ENCODE results near the gene PNPLA7. TPM values are rescaled to one million over a fixed set of nuclear protein-coding genes. Genes with fewer than 3 reads are reported as not detected.

Gene PNPLA7
- total and polyA plus RNA-seq, 11 donors = 0.78 to 10.1 (median 7.6) TPM

DNA sequence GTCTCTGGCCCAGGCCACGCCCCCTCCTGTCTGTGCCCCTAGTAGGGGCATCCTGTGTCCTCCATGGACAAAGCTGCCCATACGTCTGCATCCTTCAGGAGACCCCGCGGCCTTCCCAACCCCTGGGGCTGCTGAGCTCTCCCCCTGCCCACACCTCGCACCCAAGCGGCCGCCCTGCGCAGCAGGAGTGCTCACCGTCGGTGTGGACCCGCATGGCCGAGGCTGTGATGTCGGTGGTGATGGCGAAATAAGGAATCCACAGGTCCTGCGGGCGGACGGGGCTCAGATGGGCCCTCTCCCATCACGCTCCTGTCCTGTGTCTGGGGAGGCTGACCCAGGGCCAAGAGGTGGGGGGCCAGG is 86.3 kb downstream of the PNPLA7 start:
- H3K27ac ChIP-seq = no peak overlapping the region
- H3K27me3 ChIP-seq = peaks cover 0 to 7% (median 0%) of the 10 kb centered on the region in 9 donors
- no peaks in the 10 kb centered on the region for H3K9me3 ChIP-seq
- H3K36me3 ChIP-seq = peaks cover 0 to 4% (median 0%) of the 10 kb centered on the region in 9 donors
- peaks cover 3 to 27% (median 6%) of the 10 kb centered on the region in 12 donors for H3K4me1 ChIP-seq
- no peak for TF ChIP-seq POLR2A (IDR thresholded peaks at IDR 0.05)
- DNase-seq (peak in 2 of 5 donors; percentile 17 to 19), ATAC-seq (no peak)
- WGBS, 4 donors = 92 to 97% (median 96%) methylated on average over 15 to 18 of the region's 18 CpGs
- intact Hi-C loops (cut with DNase I) = loop anchor here in 1 of 10 donors (10.0 kb wide), 1 partner anchor 59 kb away; no protein-coding TSS in a partner anchor
- no peak overlapping the region for H3K4me3 ChIP-seq

DNA sequence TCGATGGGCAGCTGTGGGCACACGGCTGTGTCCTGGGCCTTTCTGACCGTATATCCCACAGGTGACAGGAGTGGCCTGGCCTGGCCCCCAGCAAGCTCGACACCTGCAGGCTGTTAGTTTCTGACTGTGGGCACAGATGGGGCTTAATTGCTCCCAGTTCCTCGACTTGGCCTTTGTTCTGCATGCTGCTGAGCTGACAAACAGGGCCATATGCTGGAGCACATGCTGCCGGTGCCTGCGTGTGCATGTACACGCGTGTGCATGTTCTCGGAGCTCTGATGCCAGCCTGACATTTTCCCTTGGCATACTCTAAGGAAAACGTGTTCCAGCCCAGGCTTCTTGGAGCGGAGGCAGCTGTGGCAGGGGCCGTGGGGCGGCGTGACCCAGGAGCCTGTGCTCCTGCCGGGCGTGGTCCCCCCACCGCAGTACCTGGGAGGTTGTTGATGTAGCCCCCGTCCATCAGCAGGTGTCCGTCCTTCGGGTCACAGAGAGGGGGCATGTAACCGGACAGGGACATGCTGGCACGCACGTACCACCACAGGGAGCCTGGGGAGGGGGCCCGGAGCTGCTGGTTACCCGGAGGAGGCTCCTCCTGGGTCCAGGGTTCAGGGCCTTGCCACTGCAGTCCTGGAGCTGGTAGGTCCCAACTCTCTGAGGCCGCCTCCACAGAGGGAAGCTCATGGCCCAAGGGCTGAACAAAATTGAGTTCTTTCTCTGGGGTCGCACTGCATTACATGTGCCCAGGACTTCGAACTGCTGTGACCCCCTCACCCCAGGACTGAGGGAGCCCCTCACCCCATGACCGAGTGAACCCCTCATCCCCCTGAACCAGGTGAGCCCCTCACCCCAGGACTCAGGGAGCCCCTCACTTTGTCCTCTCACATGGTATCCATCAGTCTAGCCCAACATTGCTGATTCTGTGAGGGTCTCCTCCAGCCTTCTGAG is 86.9 kb downstream of the PNPLA7 start:
- 93 to 95% (median 94%) methylated on average over 17 to 30 of the region's 30 CpGs for WGBS, 4 donors
- peak in 2 of 5 donors; percentile 19 to 55 for DNase-seq
- Histone ChIP-seq H3K36me3 (peaks cover 0 to 4% (median 0%) of the 10 kb centered on the region in 9 donors), H3K27me3 (peaks cover 0 to 7% (median 0%) of the 10 kb centered on the region in 9 donors), H3K4me3 (no peak overlapping the region), H3K4me1 (peaks cover 3 to 32% (median 11%) of the 10 kb centered on the region in 12 donors), H3K9me3 (no peaks in the 10 kb centered on the region), H3K27ac (no peak overlapping the region)
- TF ChIP-seq, protein P1, sequence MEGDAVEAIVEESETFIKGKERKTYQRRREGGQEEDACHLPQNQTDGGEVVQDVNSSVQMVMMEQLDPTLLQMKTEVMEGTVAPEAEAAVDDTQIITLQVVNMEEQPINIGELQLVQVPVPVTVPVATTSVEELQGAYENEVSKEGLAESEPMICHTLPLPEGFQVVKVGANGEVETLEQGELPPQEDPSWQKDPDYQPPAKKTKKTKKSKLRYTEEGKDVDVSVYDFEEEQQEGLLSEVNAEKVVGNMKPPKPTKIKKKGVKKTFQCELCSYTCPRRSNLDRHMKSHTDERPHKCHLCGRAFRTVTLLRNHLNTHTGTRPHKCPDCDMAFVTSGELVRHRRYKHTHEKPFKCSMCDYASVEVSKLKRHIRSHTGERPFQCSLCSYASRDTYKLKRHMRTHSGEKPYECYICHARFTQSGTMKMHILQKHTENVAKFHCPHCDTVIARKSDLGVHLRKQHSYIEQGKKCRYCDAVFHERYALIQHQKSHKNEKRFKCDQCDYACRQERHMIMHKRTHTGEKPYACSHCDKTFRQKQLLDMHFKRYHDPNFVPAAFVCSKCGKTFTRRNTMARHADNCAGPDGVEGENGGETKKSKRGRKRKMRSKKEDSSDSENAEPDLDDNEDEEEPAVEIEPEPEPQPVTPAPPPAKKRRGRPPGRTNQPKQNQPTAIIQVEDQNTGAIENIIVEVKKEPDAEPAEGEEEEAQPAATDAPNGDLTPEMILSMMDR (IDR thresholded peaks at IDR 0.05) = no peak
- TF ChIP-seq POLR2A (IDR thresholded peaks at IDR 0.05) = no peak
- ATAC-seq = no peak
- intact Hi-C loops (cut with DNase I) = loop anchor here in 1 of 10 donors (10.0 kb wide), 1 partner anchor 58 kb away; no protein-coding TSS in a partner anchor

DNA sequence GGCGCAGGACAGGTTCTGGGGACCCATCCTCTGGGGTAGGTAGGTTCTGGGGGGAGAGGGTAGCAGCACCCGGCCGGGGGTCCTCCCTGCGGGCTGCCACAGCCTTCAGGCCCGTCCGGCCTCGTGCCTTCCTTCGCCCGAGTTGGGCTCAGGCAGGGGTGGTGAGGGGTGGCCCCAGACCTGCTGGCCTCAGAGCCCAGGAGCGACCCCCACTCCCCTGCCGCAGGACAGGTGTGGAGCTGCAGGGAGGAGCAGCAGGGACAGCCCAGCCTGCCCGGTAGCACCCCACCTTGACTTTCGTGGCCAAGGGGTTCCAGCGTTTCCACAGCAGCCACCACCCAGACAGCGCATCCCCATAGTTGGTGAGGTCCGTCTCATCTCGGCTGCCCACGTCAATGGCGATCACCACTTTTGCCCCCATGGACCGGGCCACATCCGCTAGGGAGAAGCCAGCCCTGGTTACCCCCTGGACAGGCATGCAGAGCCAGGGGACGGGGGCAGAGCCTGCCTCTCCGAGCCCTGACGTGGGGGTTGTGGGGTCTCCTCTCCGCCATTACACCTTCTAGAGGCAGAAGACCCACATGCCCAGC is 87.7 kb downstream of the PNPLA7 start:
- peak overlapping the region in 1 of 12 donors; percentile 58 for H3K27ac ChIP-seq
- peaks cover 0 to 4% (median 0%) of the 10 kb centered on the region in 9 donors for H3K36me3 ChIP-seq
- intact Hi-C loops (cut with DNase I) = loop anchor here in 1 of 10 donors (10.0 kb wide), 1 partner anchor 58 kb away; no protein-coding TSS in a partner anchor
- H3K4me1 ChIP-seq = peaks cover 3 to 39% (median 14%) of the 10 kb centered on the region in 12 donors
- H3K27me3 ChIP-seq = peaks cover 0 to 7% (median 0%) of the 10 kb centered on the region in 9 donors
- peak overlapping the region in 1 of 12 donors; percentile 43 for H3K4me3 ChIP-seq
- ATAC-seq = no peak
- DNase-seq = peak in 2 of 5 donors; percentile 25 to 61
- TF ChIP-seq, protein P1 (IDR thresholded peaks at IDR 0.05) = no peak
- TF ChIP-seq POLR2A (IDR thresholded peaks at IDR 0.05) = no peak
- 93 to 94% (median 94%) methylated on average over 22 to 25 of the region's 25 CpGs for WGBS, 4 donors
- H3K9me3 ChIP-seq = no peaks in the 10 kb centered on the region

DNA sequence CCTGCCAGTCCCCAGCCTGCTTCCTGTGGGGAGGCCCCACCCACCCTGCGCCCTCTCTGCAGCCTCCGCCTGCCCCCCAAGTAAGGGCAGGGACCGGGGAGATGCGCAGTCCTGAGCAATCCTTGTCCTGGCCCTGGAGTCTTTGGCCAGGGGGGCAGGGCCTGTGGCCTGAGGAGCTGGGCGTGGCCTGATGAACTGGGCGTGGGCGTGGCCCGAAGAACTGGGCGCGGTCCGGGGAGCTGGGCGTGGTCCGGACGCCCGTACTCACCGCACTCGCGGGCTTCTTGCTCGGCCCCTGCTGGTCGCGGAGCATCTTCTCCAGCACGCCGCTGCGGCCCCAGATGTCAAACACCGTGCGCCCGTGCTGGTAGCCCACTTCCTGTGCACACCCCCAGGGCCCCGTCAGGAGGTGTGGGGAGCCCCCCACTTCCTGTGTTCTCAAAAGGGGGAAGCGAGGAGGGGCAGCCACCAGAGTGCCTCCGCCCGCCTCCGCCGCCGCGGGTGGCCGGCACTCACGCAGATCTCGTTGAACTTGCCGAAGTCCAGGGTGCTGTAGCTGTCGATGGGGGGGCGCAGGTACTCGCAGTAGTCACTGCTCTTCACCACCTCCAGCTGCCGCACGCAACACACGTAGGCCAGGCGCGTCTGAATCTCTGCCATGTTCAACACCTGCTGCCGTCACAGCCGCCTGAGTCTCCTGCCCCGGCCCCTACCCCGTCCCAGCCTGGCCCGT is 88.4 kb downstream of the PNPLA7 start:
- Histone ChIP-seq H3K27ac (peak overlapping the region in 1 of 12 donors; percentile 58), H3K4me3 (peak overlapping the region in 1 of 12 donors; percentile 43), H3K9me3 (no peaks in the 10 kb centered on the region), H3K4me1 (peaks cover 3 to 39% (median 14%) of the 10 kb centered on the region in 12 donors), H3K27me3 (peaks cover 0 to 7% (median 0%) of the 10 kb centered on the region in 9 donors), H3K36me3 (peaks cover 0 to 7% (median 3%) of the 10 kb centered on the region in 9 donors)
- 45 to 82% (median 52%) methylated on average over 30 to 52 of the region's 52 CpGs for WGBS, 4 donors
- intact Hi-C loops (cut with DNase I) = loop anchor here in 1 of 10 donors (10.0 kb wide), 1 partner anchor 57 kb away; no protein-coding TSS in a partner anchor
- ATAC-seq (peak in 1 of 4 donors; percentile 5), DNase-seq (peak in 3 of 5 donors; percentile 47 to 85 (median 52))
- TF ChIP-seq POLR2A (IDR thresholded peaks at IDR 0.05) = no peak
- TF ChIP-seq, protein P1 (IDR thresholded peaks at IDR 0.05) = no peak
